Muscle layer of colon (tissue), 2 donors: ENCODE measurements around the gene RSBN1.
"Not testable (repeated sequence)": the region's sequence is repeated elsewhere in the genome, so short reads cannot be mapped to it uniquely, and the experiment has no call there.

Source experiments
- H3K27ac ChIP-seq: one replicate; pipeline ENCODE4 v1.7.0; 2013; ENCODE audit warnings: low read depth, mild to moderate bottlenecking, low read length, moderate library complexity
- H3K27me3 ChIP-seq, 2 donors: one replicate each; pipeline ENCODE4 v1.7.0; 2013; ENCODE audit warnings: low read length in 2 of 2, mild to moderate bottlenecking in 2 of 2; ENCODE audit not compliant: insufficient read depth in 2 of 2, control insufficient read depth in 1 of 2
- H3K36me3 ChIP-seq: one replicate; pipeline ENCODE4 v1.7.0; 2013; ENCODE audit warnings: mild to moderate bottlenecking, low read length; ENCODE audit not compliant: insufficient read depth
- H3K4me1 ChIP-seq: one replicate; pipeline ENCODE4 v1.7.0; 2013; ENCODE audit warnings: mild to moderate bottlenecking, low read length; ENCODE audit not compliant: insufficient read depth
- H3K4me3 ChIP-seq, 2 donors: one replicate each; pipeline ENCODE4 v1.7.0; 2013; ENCODE audit warnings: low read length in 2 of 2, low read depth in 1 of 2, mild to moderate bottlenecking in 1 of 2, moderate library complexity in 1 of 2
- H3K9ac ChIP-seq: one replicate; pipeline ENCODE4 v1.7.0; 2013; ENCODE audit warnings: low read length
- H3K9me3 ChIP-seq: one replicate; pipeline ENCODE4 v1.7.0; 2013; ENCODE audit warnings: mild to moderate bottlenecking, low read length
- donor health status: abdominal sarcoma.
- donor health status: Adenocarcinoma of cecum.

Gene RSBN1

DNA sequence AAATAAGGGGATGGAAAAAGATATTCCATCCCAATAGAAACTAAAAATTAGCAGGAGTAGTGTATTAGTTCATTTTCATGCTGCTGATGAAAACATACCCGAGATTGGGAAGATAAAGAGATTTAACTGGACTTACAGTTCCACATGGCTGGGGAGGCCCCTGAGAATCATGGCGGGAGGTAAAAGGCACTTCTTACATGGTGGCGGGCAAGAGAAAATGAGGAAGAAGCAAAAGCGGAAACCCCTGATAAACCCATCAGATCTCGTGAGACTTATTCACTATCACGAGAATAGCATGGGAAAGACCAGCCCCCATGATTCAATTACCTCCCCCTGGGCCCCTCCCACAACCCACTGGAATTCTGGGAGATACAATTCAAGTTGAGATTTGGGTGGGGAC is 94.8 kb downstream of the RSBN1 start:
- H3K9me3 ChIP-seq, H3K4me1 ChIP-seq, H3K27ac ChIP-seq, H3K36me3 ChIP-seq, H3K9ac ChIP-seq, H3K4me3 ChIP-seq, H3K27me3 ChIP-seq: not testable (repeated sequence)

DNA sequence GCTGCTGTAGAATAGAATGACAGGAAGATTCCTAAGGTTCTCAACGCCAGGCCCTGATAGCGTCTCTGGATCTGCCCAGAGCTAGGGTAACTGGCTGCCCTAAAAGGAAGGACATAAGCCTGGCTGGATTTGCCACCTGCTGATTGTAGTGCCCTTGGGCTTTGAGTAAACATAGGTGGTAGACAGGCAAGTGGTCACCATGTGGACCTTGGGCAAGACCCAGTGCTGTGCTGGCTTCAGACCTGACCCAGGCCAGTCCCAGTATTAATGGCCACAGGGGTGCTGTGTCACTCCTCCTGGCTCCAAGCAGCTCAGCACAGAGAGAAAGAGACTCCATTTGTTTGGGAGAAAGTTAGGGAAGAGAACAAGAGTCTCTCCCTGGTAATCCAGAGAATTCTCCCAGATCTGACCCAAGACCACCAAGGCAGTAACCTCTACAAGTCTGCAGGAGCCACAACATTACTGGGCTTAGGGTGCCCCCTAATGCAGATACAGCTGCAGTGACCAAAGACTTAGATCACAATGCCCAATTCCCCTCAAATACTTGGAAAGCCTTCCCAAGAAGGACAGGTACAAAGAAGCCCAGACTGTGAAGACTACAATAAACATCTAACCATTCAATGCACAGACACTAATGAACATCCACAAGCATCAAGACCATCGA is 97.5 kb downstream of the RSBN1 start:
- Histone ChIP-seq H3K4me3 (no peak overlapping the region), H3K9ac (no peak overlapping the region), H3K4me1 (no peaks in the 10 kb centered on the region), H3K27me3 (no peaks in the 10 kb centered on the region), H3K9me3 (no peaks in the 10 kb centered on the region), H3K27ac (no peak overlapping the region), H3K36me3 (peaks cover 4% of the 10 kb centered on the region)
